GM20000 (cell line): ENCODE measurements around the gene TSPAN5.

ENCODE experiments used
- DNase-seq: peaks from one replicate; pipeline ENCODE4 v3.0.0; 2012; ENCODE audit warnings: low spot score
- CTCF ChIP-seq: IDR thresholded peaks from 2 replicates; pipeline ENCODE4 v1.5.1; 2012; ENCODE audit warnings: mild to moderate bottlenecking, control low read depth; ENCODE audit errors: extremely low read depth, missing control alignments

The TSPAN5 gene

GRCh38 chr4:98682719-98683118 is 24.3 kb upstream of the TSPAN5 start:
- TF ChIP-seq CTCF, result no peak
- no peak for DNase-seq

DNA sequence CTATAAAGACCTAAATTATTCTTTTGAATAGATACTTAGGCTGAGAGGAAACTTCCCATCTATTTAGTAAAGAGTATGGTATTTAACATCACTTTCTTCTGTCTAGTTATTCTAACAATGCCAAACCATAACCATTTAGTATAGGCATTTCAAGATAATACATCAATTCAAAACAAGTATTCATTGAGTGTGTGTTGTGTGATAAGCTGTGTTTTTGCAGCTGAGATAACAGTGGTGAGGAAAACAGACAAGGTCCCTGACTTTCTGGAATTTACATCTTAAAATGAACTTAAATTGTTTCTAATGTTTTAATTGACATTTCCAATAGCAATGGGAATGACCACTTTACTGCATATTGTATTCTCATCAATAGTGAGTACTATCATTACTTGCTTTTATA is 22.4 kb upstream of the TSPAN5 start:
- DNase-seq, result no peak
- TF ChIP-seq CTCF, result no peak

- TF ChIP-seq CTCF, result no peak
- no peak for DNase-seq
These were observed 21.3 kb upstream of the TSPAN5 start for GRCh38 chr4:98679738-98680137.

- DNase-seq, result no peak
- TF ChIP-seq CTCF, result no peak
These were observed 19.4 kb upstream of the TSPAN5 start for GRCh38 chr4:98677799-98678198.

DNA sequence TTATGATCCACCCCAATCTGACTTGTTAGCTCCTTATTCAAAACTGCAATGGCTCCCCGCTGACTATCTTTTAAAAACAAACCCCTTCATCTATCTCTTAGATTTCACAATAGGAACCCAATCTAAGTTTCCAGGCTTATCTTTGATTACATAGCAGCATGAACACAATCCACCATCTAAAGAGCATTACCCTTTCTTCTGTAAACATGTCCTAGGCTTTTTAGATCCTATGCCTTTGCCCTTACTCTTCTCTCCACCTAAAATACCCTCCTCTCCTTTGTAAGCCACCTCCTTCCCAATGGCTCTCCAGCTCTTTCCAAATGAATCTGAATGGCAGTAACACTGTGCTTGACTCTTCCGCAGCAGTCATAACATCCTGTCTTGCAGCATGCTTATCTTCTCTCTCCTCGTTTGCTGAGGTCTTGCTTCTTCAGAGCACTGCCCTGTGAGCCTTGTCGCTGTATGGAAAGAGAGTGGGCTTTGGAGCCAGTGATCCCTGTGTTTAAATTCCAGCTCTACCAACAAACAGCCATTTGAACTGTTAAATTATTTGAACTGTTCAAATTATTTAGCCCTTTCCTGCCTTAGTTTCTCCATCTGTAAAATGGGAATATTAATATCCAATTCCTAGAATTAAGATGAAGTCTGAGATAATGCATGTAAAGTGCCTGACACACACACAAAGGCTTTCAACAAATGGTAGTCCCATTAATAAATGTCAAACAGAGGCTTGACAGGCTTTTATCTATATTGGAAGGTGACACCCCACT is 16.2 kb upstream of the TSPAN5 start:
- DNase-seq, result no peak
- TF ChIP-seq CTCF, result no peak

GRCh38 chr4:98673978-98674377 is 15.6 kb upstream of the TSPAN5 start:
- no peak for DNase-seq
- TF ChIP-seq CTCF, result no peak

GRCh38 chr4:98673288-98673644 is 14.9 kb upstream of the TSPAN5 start:
- DNase-seq, result no peak
- TF ChIP-seq CTCF, result no peak
